Measurements from ENCODE around the gene FABP2. TPM values are rescaled to one million over a fixed set of nuclear protein-coding genes. Genes with fewer than 3 reads are reported as not detected.
"Not testable (repeated sequence)": the region's sequence is repeated elsewhere in the genome, so short reads cannot be mapped to it uniquely, and the experiment has no call there.

The FABP2 gene
- total RNA-seq (0.28 TPM), polyA plus RNA-seq (1.9 TPM)
- long read RNA-seq, donor 1, partial matches to known transcripts = 0 of 1 reads
- long read RNA-seq, donor 1, other reads (novel, unspliced or antisense) = 0 of 1 reads
- long read RNA-seq, donor 2 = 0 reads
- long read RNA-seq, donor 3 = 0 reads
- long read RNA-seq, donor 4, partial matches to known transcripts = 0 of 4 reads
- long read RNA-seq, donor 4, other reads (novel, unspliced or antisense) = 0 of 4 reads
- long read RNA-seq, donor 5, partial matches to known transcripts = 0 of 4 reads
- long read RNA-seq, donor 5, other reads (novel, unspliced or antisense) = 0 of 4 reads
- long read RNA-seq, donor 6 = 0 reads
- long read RNA-seq, donor 7, partial matches to known transcripts = 0 of 2 reads
- long read RNA-seq, donor 7, other reads (novel, unspliced or antisense) = 0 of 2 reads
- long read RNA-seq, donor 8 = 0 reads
- long read RNA-seq, donor 9 = 0 reads
- long read RNA-seq, donor 10 = 0 reads

- Histone ChIP-seq H3K9me3 (ENCODE audit: control insufficient read depth in 2 of 2, insufficient read depth in 1 of 2, low read length in 1 of 2) (no peaks in the 10 kb centered on the region), H3K4me1 (ENCODE audit: control insufficient read depth in 2 of 2, insufficient read depth in 2 of 2, low read length in 2 of 2) (no peaks in the 10 kb centered on the region), H3K4me3 (ENCODE audit: low read length in 2 of 2) (no peak within 1 kb of the TSS), H3K27me3 (ENCODE audit: control insufficient read depth in 2 of 2, insufficient read depth in 1 of 2, low read length in 1 of 2) (no peaks in the 10 kb centered on the region), H3K27ac (ENCODE audit: low read depth in 1 of 2, low read length in 1 of 2) (no peak within 1 kb of the TSS), H3K36me3 (ENCODE audit: control insufficient read depth in 2 of 2, insufficient read depth in 2 of 2, low read length in 1 of 2) (no peaks in the 10 kb centered on the region)
- no peak for DNase-seq (ENCODE audit: low read depth in 6 of 9, low spot score in 9 of 9)
- WGBS = 92% methylated on average over 6 of the region's 6 CpGs
Observed at GRCh38 chr4:119321921-119322687, at the start of gene FABP2. Gene FABP2, minus strand, starts transcription at chr4:119322138. Its CDS starts 36 bp downstream, at chr4:119322102.

- whole genome bisulfite sequencing = 3% methylated on average over 3 of the region's 3 CpGs
- H3K9me3 ChIP-seq (ENCODE audit: control insufficient read depth in 2 of 2, insufficient read depth in 1 of 2, low read length in 1 of 2); H3K36me3 ChIP-seq (ENCODE audit: control insufficient read depth in 2 of 2, insufficient read depth in 2 of 2, low read length in 1 of 2); H3K27me3 ChIP-seq (ENCODE audit: control insufficient read depth in 2 of 2, insufficient read depth in 1 of 2, low read length in 1 of 2); H3K4me3 ChIP-seq (ENCODE audit: low read length in 2 of 2): not testable (repeated sequence)
- peak overlapping the region in 1 of 2 donors; percentile 44 for H3K27ac ChIP-seq (ENCODE audit: low read depth in 1 of 2, low read length in 1 of 2)
- peak in 4 of 9 donors; percentile 5 to 56 (median 14) for DNase-seq (ENCODE audit: low read depth in 6 of 9, low spot score in 9 of 9)
- H3K4me1 ChIP-seq (ENCODE audit: control insufficient read depth in 2 of 2, insufficient read depth in 2 of 2, low read length in 2 of 2) = peaks cover 0 to 12% of the 10 kb centered on the region in 2 donors
Observed at GRCh38 chr4:119370951-119371683, 49.2 kb upstream of the FABP2 start.

DNA sequence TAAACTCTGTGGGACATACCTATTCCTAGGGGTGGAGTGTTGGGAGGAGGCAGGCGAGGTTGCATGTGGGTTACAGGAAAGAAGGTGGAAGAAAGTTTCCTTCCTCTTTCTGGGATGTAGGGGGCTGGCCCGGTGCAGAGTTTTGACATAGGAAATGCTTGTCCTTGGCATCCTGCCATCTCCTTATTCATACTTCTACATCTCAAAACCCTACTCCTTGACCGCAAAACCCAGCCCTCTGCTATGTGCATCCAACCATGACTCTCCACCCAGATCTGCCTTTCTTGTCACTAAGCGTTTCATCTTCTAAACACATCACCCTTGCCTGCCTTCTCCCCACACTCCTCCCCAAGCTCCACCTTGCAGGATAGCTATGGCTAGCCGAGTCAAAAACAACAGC lies 48.5 kb upstream of the FABP2 start:
- not testable (repeated sequence) for H3K9me3 ChIP-seq (ENCODE audit: control insufficient read depth in 2 of 2, insufficient read depth in 1 of 2, low read length in 1 of 2); H3K36me3 ChIP-seq (ENCODE audit: control insufficient read depth in 2 of 2, insufficient read depth in 2 of 2, low read length in 1 of 2); H3K27me3 ChIP-seq (ENCODE audit: control insufficient read depth in 2 of 2, insufficient read depth in 1 of 2, low read length in 1 of 2); H3K4me3 ChIP-seq (ENCODE audit: low read length in 2 of 2)
- Histone ChIP-seq H3K4me1 (ENCODE audit: control insufficient read depth in 2 of 2, insufficient read depth in 2 of 2, low read length in 2 of 2) (peaks cover 0 to 12% of the 10 kb centered on the region in 2 donors), H3K27ac (ENCODE audit: low read depth in 1 of 2, low read length in 1 of 2) (peak overlapping the region in 1 of 2 donors; percentile 44)
- under 1% methylated on average over 5 of the region's 5 CpGs for WGBS
- DNase-seq (ENCODE audit: low read depth in 6 of 9, low spot score in 9 of 9) = peak in 8 of 9 donors; percentile 18 to 83 (median 54)

DNA sequence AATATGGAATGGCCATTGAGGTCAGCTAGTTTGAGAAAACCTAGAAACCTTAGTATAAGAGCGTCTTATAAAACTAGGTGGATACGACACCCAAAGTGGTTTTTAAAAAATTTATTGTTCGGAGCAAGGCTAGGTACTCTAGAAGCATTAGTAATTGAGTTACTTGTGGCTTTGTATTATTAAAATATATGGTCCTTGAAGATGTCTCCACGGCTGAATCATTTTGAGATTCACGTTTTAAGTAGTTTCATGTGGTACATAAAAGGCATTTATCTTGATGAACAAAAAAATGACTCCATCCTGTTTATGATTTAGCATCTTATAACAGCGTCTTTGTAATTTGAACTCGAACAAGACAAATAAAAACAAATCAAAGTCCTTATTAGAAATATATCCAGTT lies 44.9 kb upstream of the FABP2 start:
- not testable (repeated sequence) for H3K36me3 ChIP-seq (ENCODE audit: control insufficient read depth in 2 of 2, insufficient read depth in 2 of 2, low read length in 1 of 2); H3K4me3 ChIP-seq (ENCODE audit: low read length in 2 of 2); DNase-seq (ENCODE audit: low read depth in 6 of 9, low spot score in 9 of 9); H3K27ac ChIP-seq (ENCODE audit: low read depth in 1 of 2, low read length in 1 of 2); H3K4me1 ChIP-seq (ENCODE audit: control insufficient read depth in 2 of 2, insufficient read depth in 2 of 2, low read length in 2 of 2); H3K9me3 ChIP-seq (ENCODE audit: control insufficient read depth in 2 of 2, insufficient read depth in 1 of 2, low read length in 1 of 2); H3K27me3 ChIP-seq (ENCODE audit: control insufficient read depth in 2 of 2, insufficient read depth in 1 of 2, low read length in 1 of 2)
- 56% methylated on average over 7 of the region's 7 CpGs for WGBS

DNA sequence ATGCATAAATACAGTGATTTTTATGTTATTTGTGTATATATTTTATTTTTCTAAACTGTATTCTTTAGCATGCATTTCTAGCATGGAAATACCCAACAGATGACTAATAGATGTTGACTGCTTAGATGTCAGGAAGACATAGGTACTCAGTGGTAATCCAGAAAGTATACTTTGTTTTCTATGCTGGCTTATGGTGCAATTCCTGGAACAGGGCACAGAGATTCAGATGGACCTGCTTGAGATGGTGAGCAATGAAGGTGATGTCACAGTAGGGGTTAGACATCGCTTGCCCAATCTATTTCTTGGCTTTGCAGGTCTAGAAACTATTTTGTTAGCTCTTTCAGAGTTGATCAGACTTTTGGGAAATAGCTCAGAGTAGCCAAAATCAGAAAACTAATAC lies 42.3 kb upstream of the FABP2 start:
- not testable (repeated sequence) for H3K4me1 ChIP-seq (ENCODE audit: control insufficient read depth in 2 of 2, insufficient read depth in 2 of 2, low read length in 2 of 2); H3K27me3 ChIP-seq (ENCODE audit: control insufficient read depth in 2 of 2, insufficient read depth in 1 of 2, low read length in 1 of 2); H3K9me3 ChIP-seq (ENCODE audit: control insufficient read depth in 2 of 2, insufficient read depth in 1 of 2, low read length in 1 of 2); H3K4me3 ChIP-seq (ENCODE audit: low read length in 2 of 2); DNase-seq (ENCODE audit: low read depth in 6 of 9, low spot score in 9 of 9); H3K27ac ChIP-seq (ENCODE audit: low read depth in 1 of 2, low read length in 1 of 2); H3K36me3 ChIP-seq (ENCODE audit: control insufficient read depth in 2 of 2, insufficient read depth in 2 of 2, low read length in 1 of 2)
- 97% methylated on average over 1 of the region's 1 CpG for WGBS

DNA sequence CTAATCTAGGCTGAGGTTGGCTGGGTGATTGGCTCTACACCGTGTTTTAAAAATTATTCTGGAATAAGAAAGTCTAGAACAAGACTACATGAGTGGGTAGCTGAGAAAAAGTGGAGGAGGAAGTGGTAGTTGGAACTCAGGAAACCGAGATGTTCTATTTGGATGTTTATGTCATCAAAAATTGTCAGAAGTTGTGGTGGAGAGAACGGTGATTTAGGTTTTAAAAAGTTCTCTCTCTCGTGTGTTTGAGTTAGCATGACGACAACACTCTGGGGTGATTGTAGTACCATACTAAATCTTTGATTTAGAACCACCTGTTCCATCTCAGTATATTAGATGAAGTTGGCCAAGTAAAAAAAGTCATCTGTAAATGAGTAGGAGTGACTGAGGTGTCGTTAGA lies 41.4 kb upstream of the FABP2 start:
- H3K36me3 ChIP-seq (ENCODE audit: control insufficient read depth in 2 of 2, insufficient read depth in 2 of 2, low read length in 1 of 2); H3K27me3 ChIP-seq (ENCODE audit: control insufficient read depth in 2 of 2, insufficient read depth in 1 of 2, low read length in 1 of 2); H3K27ac ChIP-seq (ENCODE audit: low read depth in 1 of 2, low read length in 1 of 2); H3K9me3 ChIP-seq (ENCODE audit: control insufficient read depth in 2 of 2, insufficient read depth in 1 of 2, low read length in 1 of 2); DNase-seq (ENCODE audit: low read depth in 6 of 9, low spot score in 9 of 9); H3K4me1 ChIP-seq (ENCODE audit: control insufficient read depth in 2 of 2, insufficient read depth in 2 of 2, low read length in 2 of 2); H3K4me3 ChIP-seq (ENCODE audit: low read length in 2 of 2): not testable (repeated sequence)
- WGBS = 79% methylated on average over 6 of the region's 6 CpGs

GRCh38 chr4:119362413-119362812 lies 40.5 kb upstream of the FABP2 start:
- not testable (repeated sequence) for H3K4me3 ChIP-seq (ENCODE audit: low read length in 2 of 2); H3K9me3 ChIP-seq (ENCODE audit: control insufficient read depth in 2 of 2, insufficient read depth in 1 of 2, low read length in 1 of 2); H3K27ac ChIP-seq (ENCODE audit: low read depth in 1 of 2, low read length in 1 of 2); DNase-seq (ENCODE audit: low read depth in 6 of 9, low spot score in 9 of 9); H3K27me3 ChIP-seq (ENCODE audit: control insufficient read depth in 2 of 2, insufficient read depth in 1 of 2, low read length in 1 of 2); H3K4me1 ChIP-seq (ENCODE audit: control insufficient read depth in 2 of 2, insufficient read depth in 2 of 2, low read length in 2 of 2); H3K36me3 ChIP-seq (ENCODE audit: control insufficient read depth in 2 of 2, insufficient read depth in 2 of 2, low read length in 1 of 2)
- 97% methylated on average over 3 of the region's 3 CpGs for WGBS

- not testable (repeated sequence) for H3K9me3 ChIP-seq (ENCODE audit: control insufficient read depth in 2 of 2, insufficient read depth in 1 of 2, low read length in 1 of 2); H3K27ac ChIP-seq (ENCODE audit: low read depth in 1 of 2, low read length in 1 of 2)
- WGBS = 98% methylated on average over 2 of the region's 2 CpGs
Observed at GRCh38 chr4:119359873-119360272, 37.9 kb upstream of the FABP2 start.

DNA sequence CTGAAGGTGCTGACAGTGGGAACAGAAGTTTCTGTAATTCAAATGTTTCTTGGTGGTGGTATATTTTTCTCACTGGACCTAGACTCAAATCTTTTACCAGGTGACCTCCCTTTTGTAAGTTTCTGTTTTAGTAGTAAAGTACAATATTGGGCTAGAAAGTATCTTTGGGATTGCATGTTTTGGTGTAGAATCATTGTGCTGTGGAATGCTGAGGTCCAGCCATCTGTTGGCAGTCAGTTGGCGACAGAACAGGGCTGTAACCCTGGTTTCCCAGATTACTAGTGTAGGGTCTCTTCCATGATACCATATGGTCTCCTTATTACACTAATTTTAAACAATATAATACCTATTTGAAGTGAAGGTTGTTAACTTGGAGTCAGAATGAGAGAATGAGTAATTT lies 34.9 kb upstream of the FABP2 start:
- WGBS = 94% methylated on average over 1 of the region's 1 CpG
- H3K4me1 ChIP-seq (ENCODE audit: control insufficient read depth in 2 of 2, insufficient read depth in 2 of 2, low read length in 2 of 2); H3K36me3 ChIP-seq (ENCODE audit: control insufficient read depth in 2 of 2, insufficient read depth in 2 of 2, low read length in 1 of 2); H3K4me3 ChIP-seq (ENCODE audit: low read length in 2 of 2); DNase-seq (ENCODE audit: low read depth in 6 of 9, low spot score in 9 of 9); H3K9me3 ChIP-seq (ENCODE audit: control insufficient read depth in 2 of 2, insufficient read depth in 1 of 2, low read length in 1 of 2); H3K27ac ChIP-seq (ENCODE audit: low read depth in 1 of 2, low read length in 1 of 2); H3K27me3 ChIP-seq (ENCODE audit: control insufficient read depth in 2 of 2, insufficient read depth in 1 of 2, low read length in 1 of 2): not testable (repeated sequence)

More at GRCh38 chr4:119359873-119360272, 37.9 kb upstream of the FABP2 start:
- not testable (repeated sequence) for H3K4me1 ChIP-seq (ENCODE audit: control insufficient read depth in 2 of 2, insufficient read depth in 2 of 2, low read length in 2 of 2); H3K4me3 ChIP-seq (ENCODE audit: low read length in 2 of 2); H3K27me3 ChIP-seq (ENCODE audit: control insufficient read depth in 2 of 2, insufficient read depth in 1 of 2, low read length in 1 of 2); H3K36me3 ChIP-seq (ENCODE audit: control insufficient read depth in 2 of 2, insufficient read depth in 2 of 2, low read length in 1 of 2); DNase-seq (ENCODE audit: low read depth in 6 of 9, low spot score in 9 of 9)
